Neuronal stem cell (in vitro differentiated cells): ENCODE results near the gene ALDH1L1. TPM values are rescaled to one million over a fixed set of nuclear protein-coding genes. Genes with fewer than 3 reads are reported as not detected.

ENCODE experiments used
- DNase-seq: peaks from one replicate; pipeline ENCODE4 v3.0.0-alpha.2; 2013; ENCODE audit warnings: low spot score
- H2AFZ ChIP-seq: one replicate; pipeline ENCODE4 v1.6.1; 2013; ENCODE audit warnings: mild to moderate bottlenecking, low read length, inconsistent platforms
- H2AK5ac ChIP-seq: 2 replicates; pipeline ENCODE4 v1.6.1; 2013; ENCODE audit warnings: low read depth, mild to moderate bottlenecking, inconsistent platforms, low read length, moderate library complexity, mixed read lengths
- H2BK120ac ChIP-seq: 2 replicates; pipeline ENCODE4 v1.6.1; 2013; ENCODE audit warnings: low read depth, mild to moderate bottlenecking, inconsistent platforms, low read length, moderate library complexity, mixed read lengths
- H2BK12ac ChIP-seq: one replicate; pipeline ENCODE4 v1.6.1; 2013; ENCODE audit warnings: low read length, inconsistent platforms
- H2BK15ac ChIP-seq: 2 replicates; pipeline ENCODE4 v1.6.1; 2013; ENCODE audit warnings: mild to moderate bottlenecking, low read length, inconsistent platforms, mixed read lengths
- H2BK5ac ChIP-seq: one replicate; pipeline ENCODE4 v1.6.1; 2013; ENCODE audit warnings: inconsistent platforms, mild to moderate bottlenecking, low read length, moderate library complexity
- H3K14ac ChIP-seq: one replicate; pipeline ENCODE4 v1.6.1; 2013; ENCODE audit warnings: low read length, inconsistent platforms
- H3K18ac ChIP-seq: 2 replicates; pipeline ENCODE4 v1.6.1; 2013; ENCODE audit warnings: low read length, inconsistent platforms
- H3K23ac ChIP-seq: 2 replicates; pipeline ENCODE4 v1.6.1; 2013; ENCODE audit warnings: low read depth, mild to moderate bottlenecking, mixed read lengths, low read length, inconsistent platforms; ENCODE audit not compliant: poor library complexity
- H3K27ac ChIP-seq: replicated peaks from 3 replicates; pipeline ENCODE4 v1.5.1; 2013; ENCODE audit warnings: low read length, inconsistent platforms
- H3K27me3 ChIP-seq, 3 experiments: 2 replicates each; pipeline ENCODE4 v1.6.1; 2013; ENCODE audit warnings: low read length in 3 of 3, mild to moderate bottlenecking in 2 of 3, inconsistent platforms in 1 of 3, low read depth in 1 of 3, mixed read lengths in 1 of 3, moderate library complexity in 1 of 3; ENCODE audit not compliant: control insufficient read depth in 3 of 3, insufficient read depth in 3 of 3
- H3K36me3 ChIP-seq, 2 donors: replicated peaks in 1 of 2; 2 replicates each; pipeline ENCODE4 v1.6.1; 2013; ENCODE audit warnings: low read length in 2 of 2; ENCODE audit not compliant: control insufficient read depth in 2 of 2, insufficient read depth in 2 of 2
- H3K4ac ChIP-seq: 2 replicates; pipeline ENCODE4 v1.6.1; 2013; ENCODE audit warnings: inconsistent platforms, mild to moderate bottlenecking, low read length, moderate library complexity
- H3K4me1 ChIP-seq, 2 donors: 1 replicate in 1 of 2; 2 replicates in 1 of 2; pipeline ENCODE4 v1.6.1; 2013; ENCODE audit warnings: low read length in 2 of 2, low read depth in 1 of 2; ENCODE audit not compliant: control insufficient read depth in 2 of 2, insufficient read depth in 1 of 2
- H3K4me2 ChIP-seq: one replicate; pipeline ENCODE4 v1.6.1; 2013; ENCODE audit warnings: mild to moderate bottlenecking, low read length, inconsistent platforms; ENCODE audit not compliant: insufficient read depth, poor library complexity, severe bottlenecking
- H3K4me3 ChIP-seq, 2 donors: 2 replicates each; pipeline ENCODE4 v1.5.1; 2013; ENCODE audit warnings: low read length in 2 of 2, mild to moderate bottlenecking in 2 of 2, inconsistent platforms in 1 of 2, moderate library complexity in 1 of 2
- H3K79me1 ChIP-seq: one replicate; pipeline ENCODE4 v1.6.1; 2013; ENCODE audit warnings: low read depth, mild to moderate bottlenecking, inconsistent platforms, low read length, moderate library complexity
- H3K9ac ChIP-seq: one replicate; pipeline ENCODE4 v1.6.1; 2013; ENCODE audit warnings: mild to moderate bottlenecking, low read depth, low read length, inconsistent platforms; ENCODE audit not compliant: poor library complexity
- H3K9me3 ChIP-seq, 2 donors: replicated peaks in 1 of 2; 2 replicates each; pipeline versions ENCODE3 to v1.6.1; 2013; ENCODE audit warnings: low read length in 2 of 2, mild to moderate bottlenecking in 2 of 2, inconsistent platforms in 1 of 2, low read depth in 1 of 2, mixed read lengths in 1 of 2, moderate library complexity in 1 of 2; ENCODE audit not compliant: control insufficient read depth in 2 of 2, insufficient read depth in 1 of 2
- H4K8ac ChIP-seq: one replicate; pipeline ENCODE4 v1.6.1; 2013; ENCODE audit warnings: low read depth, mild to moderate bottlenecking, inconsistent platforms, low read length, moderate library complexity
- H4K91ac ChIP-seq: one replicate; pipeline ENCODE4 v1.6.1; 2013; ENCODE audit warnings: low read length, low read depth, mild to moderate bottlenecking, inconsistent platforms; ENCODE audit not compliant: poor library complexity
- WGBS, 2 donors: extraction: QIAGEN DNeasy Blood & Tissue Kit; methylation state at CpG; one replicate each; pipeline ENCODE4 v1.1.7; 2013; ENCODE audit warnings: missing lambda C conversion rate in 2 of 2, mixed read lengths in 1 of 2; ENCODE audit not compliant: insufficient read length in 2 of 2, insufficient replicate concordance in 1 of 2; ENCODE audit errors: extremely low coverage in 2 of 2; 5-methylcytosine and 5-hydroxymethylcytosine counted together
- small RNA-seq: library from polyadenylated mRNA; stranded (forward); fragments of <200 nt; extraction: miRNeasy Mini kit (QIAGEN cat#:217004); gene quantifications from one replicate; pipeline ENCODE3, GENCODE V24; 2013; ENCODE audit not compliant: insufficient read depth

ALDH1L1 gene

DNA sequence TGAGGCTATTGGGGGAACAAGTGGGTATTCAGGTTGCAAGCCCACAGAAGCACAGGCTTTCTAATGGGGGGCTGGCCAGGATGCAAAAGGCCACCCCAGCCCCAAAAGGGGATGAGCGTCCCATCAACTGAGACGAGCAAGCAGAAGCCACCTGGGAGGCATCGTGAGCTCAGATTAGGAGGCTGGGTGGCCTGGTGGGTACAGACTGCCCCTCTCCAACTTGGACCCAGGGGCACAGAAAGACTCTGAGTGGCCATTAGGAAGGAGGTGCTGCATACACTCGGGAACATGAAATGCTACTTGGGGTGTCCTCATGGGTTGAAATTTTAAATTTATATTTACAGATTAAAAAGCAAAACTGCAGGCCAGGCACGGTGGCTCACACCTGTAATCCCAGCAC, 125.5 kb downstream of the ALDH1L1 start:
- no peak overlapping the region for H4K8ac ChIP-seq
- no peak overlapping the region for H3K4ac ChIP-seq
- no peak overlapping the region for H2BK15ac ChIP-seq
- peaks cover 1% of the 10 kb centered on the region for H3K79me1 ChIP-seq
- H3K27ac ChIP-seq: no peak overlapping the region
- H2AK5ac ChIP-seq: no peak overlapping the region
- DNase-seq: no peak
- H3K9me3 ChIP-seq: no peaks in the 10 kb centered on the region
- no peaks in the 10 kb centered on the region for H3K27me3 ChIP-seq
- no peak overlapping the region for H3K14ac ChIP-seq
- peak overlapping the region; percentile 2 for H3K18ac ChIP-seq
- no peak overlapping the region for H3K9ac ChIP-seq
- no peak overlapping the region for H2BK5ac ChIP-seq
- no peak overlapping the region for H3K23ac ChIP-seq
- H2BK120ac ChIP-seq: no peak overlapping the region
- H3K36me3 ChIP-seq: peaks cover 0 to 12% of the 10 kb centered on the region in 2 donors
- H2AFZ ChIP-seq: no peak overlapping the region
- no peak overlapping the region for H3K4me2 ChIP-seq
- H2BK12ac ChIP-seq: no peak overlapping the region
- no peak overlapping the region for H4K91ac ChIP-seq
- peaks cover 3 to 8% of the 10 kb centered on the region in 2 donors for H3K4me1 ChIP-seq
- no CpG with 5 or more reads among the region's 5 CpGs for WGBS, 2 donors
- H3K4me3 ChIP-seq: no peak overlapping the region

DNA sequence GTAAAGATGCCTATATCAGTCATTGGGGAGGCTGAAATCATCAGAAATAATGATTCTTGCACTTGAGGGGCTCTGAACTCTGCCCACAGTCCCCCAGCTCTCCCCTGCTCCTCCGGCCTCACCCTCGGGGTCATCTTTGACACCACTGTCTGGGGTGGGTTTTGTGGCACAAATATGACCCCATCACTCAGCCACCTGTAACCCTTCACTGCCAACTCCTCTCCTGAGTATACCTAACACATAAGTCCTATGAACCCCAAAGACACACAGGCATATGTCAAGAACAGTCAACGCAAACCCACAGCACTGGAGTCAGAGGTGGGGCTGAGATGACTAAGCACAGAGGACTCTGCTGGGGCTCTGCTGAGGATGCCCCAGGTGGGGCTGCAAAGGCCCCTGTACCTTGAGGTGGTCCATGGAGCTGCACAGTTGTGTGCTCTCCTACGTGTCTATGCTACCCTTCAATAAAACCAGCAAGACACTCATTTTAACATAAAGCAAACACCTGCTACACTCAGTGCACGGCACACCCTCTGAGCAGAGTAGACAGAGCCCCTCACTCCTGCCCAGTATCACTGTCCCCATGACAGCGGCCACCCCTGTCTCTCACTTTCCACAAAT, 126.3 kb downstream of the ALDH1L1 start:
- Histone ChIP-seq H2BK5ac (no peak overlapping the region), H4K91ac (no peak overlapping the region), H2AK5ac (no peak overlapping the region), H3K4me3 (no peak overlapping the region), H3K4me2 (no peak overlapping the region), H3K4ac (no peak overlapping the region), H2BK120ac (no peak overlapping the region), H2BK12ac (no peak overlapping the region), H3K18ac (no peak overlapping the region), H4K8ac (no peak overlapping the region), H3K9me3 (no peaks in the 10 kb centered on the region), H3K14ac (no peak overlapping the region), H3K4me1 (peaks cover 3 to 8% of the 10 kb centered on the region in 2 donors), H3K27me3 (no peaks in the 10 kb centered on the region), H2BK15ac (no peak overlapping the region), H3K36me3 (peaks cover 0 to 7% of the 10 kb centered on the region in 2 donors), H3K23ac (no peak overlapping the region), H2AFZ (no peak overlapping the region), H3K79me1 (peaks cover 1% of the 10 kb centered on the region), H3K9ac (no peak overlapping the region), H3K27ac (no peak overlapping the region)
- WGBS, 2 donors: no CpG with 5 or more reads among the region's 6 CpGs
- DNase-seq: no peak

Small RNA genes lying within 50 kb of the gene (small RNA-seq; reads per million reads assigned to genes)
- gene RNU1-30P: not detected
